KBM-7 (cell line): Measurements from ENCODE around the gene RBM4B.

Source experiments
- DNase-seq: peaks from one replicate; pipeline ENCODE4 v3.0.0-alpha.2; 2015
- in situ Hi-C: fragments of 300-500 bp; cut with MboI; formaldehyde crosslinking; loops from 2 replicates; pipeline ENCODE4 v1.14.3; 2020; ENCODE audit warnings: low sequenced_read_pairs, low pct_unique_long_range_greater_than_20kb, mixed read lengths

RBM4B gene

DNA sequence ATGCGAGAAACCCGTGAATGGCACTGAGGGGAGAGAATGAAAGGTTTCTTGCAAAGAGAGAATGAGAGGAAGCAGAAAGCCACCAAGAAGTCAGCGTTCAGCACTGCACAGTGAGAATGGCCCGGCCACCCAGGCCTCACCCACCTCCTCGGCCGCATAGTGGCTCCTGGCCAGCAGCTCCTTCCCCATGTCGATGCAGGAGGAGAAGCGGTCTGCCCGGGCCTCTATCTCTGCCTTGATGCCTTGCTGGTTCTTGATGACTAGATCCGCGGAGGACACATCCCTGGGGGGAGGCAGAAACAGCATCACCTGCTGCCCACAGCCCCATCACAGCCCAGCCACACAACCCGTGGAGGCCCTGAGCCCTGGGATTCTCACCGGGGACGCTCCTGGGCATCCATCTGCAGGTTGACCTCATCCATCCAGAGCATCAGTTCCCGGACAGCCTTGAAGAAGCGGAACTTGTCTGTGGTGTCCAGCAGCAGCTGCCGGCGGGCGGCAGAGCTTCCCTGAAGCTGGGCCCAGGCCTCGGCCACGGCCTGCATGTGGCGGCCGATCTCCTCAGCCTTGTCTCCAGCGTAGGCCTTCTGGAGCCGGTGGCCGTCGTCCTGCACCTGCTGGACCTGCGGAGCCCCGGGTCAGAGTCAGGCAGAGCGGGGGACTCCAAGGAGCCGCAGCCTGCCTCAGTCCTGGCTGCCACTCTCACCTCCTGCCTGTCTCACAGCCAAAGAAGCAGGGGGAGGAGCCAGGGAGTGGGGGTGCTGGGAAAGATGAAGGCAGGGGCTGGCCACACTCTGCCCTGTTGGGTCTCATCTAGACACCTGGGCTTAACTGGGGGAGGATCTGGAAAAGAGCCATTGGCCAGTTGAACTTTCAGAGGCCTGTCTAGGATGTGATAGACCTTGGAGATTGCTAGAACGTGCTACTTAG, 12.2 kb upstream of the RBM4B start:
- no peak for DNase-seq
- in situ Hi-C loops: loop anchor here (25.0 kb wide), 1 partner anchor 147 kb away; the partner anchor contains the start of gene RCE1

DNA sequence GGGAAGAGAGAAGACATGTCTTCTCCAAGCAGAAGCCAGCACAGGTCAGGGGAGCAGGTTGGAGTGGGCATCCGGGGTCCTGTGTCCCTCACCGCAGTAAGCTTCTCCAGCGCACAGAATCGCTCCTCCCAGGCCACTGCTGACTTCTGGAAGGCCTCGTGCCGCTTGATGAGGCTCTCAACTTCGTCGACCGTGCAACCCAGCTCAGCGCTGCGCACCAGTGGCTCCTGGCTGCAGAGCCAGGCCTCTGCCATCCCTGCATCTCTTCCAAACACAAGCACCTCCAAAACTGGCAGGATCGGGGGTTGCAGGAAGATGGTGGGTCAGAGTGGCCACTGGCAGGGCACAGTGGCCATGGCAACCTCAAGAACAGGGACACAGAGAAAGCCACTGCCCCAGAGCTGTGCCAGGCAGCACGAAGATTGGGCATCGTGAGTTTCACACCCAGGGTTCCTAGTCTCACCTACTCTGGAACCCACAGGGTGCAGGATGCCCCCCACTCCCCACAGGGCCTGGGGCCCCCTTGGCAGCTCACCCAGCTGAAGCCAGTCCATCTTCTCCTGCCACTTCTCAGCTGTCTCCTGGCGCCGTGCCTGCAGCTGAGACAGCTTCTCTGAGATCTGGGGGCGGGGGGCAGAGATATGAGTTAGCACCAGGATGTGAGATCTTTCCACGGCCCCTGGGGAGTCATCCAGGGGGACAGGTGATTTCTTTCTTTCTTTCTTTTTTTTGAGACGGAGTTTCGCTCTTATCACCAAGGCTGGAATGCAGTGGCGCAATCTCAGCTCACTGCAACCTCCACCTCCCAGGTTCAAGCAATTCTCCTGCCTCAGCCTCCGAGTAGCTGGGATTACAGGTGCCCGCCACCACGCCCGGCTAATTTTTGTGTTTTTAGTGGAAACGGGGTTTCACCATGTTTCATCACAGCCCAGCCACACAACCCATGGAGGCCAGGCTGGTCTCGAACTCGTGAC, 11.2 kb upstream of the RBM4B start:
- DNase-seq: no peak
- in situ Hi-C loops: loop anchor here (25.0 kb wide), 1 partner anchor 148 kb away; the partner anchor contains the start of gene RCE1

DNA sequence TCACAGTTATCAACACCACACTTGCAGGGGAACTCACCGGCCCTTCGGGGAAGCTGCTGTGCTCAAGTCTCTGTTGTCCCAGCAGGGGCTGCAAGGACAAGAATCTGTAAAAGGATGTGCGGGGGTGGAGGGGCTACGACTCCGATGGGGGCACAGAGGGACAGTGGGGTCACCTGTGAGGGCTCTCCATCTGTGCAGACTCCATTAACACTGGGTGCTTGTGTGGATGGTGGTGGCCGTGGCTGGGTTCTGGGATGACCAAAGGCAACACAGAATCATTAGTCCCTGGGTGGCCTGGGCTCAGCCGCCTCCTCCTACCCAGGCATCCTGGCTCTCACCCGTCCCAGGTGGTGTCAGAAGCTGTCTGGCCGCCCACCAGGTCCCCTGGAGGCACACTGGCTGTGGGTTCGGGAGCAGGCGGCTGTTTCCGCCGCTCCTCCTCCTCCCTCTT, 10.2 kb upstream of the RBM4B start:
- in situ Hi-C loops: loop anchor here (25.0 kb wide), 1 partner anchor 149 kb away; the partner anchor contains the start of gene RCE1

DNA sequence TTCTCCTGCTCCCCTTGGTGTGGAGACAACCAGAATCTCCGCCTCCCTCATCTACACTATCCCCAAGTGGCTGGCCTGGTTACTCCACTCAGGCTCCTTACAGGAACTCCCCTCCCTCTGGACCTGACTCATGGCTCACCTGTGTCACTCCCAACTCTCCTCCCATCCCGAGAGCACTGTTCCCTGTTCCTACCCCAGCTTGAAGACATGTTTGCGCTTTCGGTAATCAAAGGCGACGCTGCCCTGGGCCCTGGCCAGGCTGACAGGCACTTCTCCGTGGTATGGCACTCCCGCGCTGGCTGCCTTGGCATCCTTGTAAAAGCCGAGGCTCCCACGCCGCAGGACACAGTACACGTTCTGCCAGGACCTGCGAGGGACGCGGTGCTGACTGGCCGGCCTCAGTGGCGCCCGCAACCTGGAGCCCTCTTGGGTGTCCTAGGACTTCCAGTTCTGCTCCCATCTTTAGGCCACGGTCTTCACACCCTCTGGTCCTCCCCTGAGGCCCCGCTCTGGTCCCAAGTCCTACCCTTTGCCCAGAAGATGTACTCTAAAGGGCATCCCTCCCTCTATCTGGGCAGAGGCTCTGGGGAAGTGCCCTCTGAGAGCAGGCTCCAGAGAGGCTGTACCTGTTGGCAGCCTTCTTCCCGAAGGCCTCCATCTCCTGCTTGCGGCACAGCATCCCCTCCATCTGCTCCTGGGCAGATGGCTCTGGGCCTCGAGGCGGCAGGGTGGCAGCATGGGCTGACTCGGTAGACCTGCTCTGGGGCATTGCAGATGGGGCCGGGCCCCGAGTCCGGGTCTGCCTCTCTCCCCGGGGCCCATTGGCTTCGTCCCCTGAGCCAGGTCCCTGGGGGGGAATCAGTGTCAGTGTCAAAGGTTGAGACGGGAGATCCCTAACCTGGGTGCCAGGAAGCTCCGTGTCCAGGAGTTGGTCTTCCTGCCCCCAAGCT, 9.4 kb upstream of the RBM4B start:
- in situ Hi-C loops: loop anchor here (25.0 kb wide), 1 partner anchor 150 kb away; the partner anchor contains the start of gene RCE1
- DNase-seq: no peak

More for the DNA sequence above, 10.2 kb upstream of the RBM4B start:
- no peak for DNase-seq

DNA sequence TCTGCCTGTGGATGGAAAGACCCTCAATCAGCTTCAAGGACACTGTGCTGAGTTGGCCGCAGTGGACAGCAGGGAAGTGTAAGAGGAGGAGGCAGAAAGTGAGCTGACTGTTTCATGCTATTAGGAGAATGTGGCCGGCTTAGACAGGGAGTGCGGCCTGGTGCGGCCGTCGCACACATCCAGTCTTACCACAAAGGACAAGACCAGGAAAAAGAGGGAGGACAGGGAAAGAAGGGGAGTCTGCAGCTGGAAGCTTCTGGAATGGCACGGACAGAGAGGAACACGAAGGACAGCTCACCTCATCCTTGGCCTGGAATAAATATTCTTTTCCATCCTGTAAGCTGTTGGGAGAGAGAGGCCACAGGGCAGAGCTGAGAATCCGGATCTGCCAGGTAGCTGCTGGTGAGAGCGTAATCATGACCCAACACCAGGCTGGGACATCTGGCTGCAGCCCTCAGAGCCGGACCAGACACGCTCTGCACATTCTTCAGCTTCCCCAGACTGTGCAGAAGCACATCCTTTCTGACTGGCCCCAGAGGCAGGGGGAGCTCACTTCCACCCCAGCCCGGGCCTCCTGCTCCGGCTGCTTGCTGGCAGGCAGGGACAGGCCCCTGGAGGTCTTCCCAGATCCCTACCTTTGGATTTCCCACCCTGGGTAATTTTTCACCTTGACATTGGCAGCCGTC, 8.6 kb upstream of the RBM4B start:
- in situ Hi-C loops: loop anchor here (25.0 kb wide), 1 partner anchor 151 kb away; the partner anchor contains the start of gene RCE1
- no peak for DNase-seq

DNA sequence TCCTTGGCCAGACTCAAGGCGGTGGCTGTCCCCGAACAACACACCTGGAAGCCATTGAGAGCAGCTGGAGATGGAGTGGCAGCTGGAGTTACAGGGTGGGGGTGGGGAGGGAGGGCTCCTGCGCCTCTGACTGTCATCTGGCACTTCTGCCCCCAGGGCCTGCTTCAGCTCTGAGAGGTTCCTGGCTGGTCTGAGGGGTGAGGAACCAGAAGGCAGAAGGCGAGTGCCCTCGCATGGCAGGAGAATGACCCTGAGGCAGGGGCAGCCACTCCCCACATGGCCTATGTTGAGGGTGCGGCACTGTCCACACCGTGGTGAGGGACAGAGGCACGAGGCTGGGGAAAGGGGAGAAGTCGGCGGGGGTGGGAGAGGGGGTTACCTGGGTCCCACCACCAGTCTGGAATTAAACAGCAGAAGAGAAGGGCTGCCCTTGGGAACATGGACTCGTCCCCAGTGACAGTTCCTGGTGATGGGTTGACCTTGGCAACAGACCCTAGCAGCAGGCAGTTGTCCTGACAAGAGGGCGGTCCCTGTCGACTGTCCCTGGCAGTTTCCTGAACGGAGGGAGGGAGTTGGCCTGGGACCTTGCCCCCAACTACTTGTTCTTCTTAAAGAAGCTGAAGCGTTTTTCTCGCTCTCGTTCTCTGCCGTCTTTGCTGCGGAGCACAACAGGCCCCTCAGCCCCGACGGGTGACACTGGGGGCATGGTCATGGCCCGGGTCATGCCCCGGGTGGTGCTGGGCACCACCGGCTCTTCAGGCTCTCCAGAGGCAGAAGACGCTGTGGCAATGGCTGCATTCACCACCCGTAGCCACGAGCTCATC, 7.8 kb upstream of the RBM4B start:
- in situ Hi-C loops: loop anchor here (25.0 kb wide), 1 partner anchor 152 kb away; the partner anchor contains the start of gene RCE1
- DNase-seq: no peak

DNA sequence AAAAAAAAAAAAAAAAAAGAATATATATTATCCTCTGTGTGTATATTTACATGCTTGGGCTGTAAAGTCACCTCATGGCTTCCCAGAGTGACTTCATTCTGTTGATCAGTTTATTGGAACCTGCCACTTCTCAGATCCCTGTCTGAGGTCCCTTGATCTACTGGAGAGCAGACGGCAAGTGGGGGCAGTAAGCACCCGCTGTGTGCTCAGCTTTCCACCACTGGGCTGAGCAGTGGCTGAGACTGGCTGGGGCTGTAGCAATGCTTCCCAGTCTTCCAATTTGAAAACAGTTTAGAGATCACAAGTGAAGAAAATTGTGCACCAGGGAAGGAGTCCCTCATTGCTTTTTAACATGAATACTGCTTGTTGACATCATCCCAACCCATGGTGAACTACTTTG, 6.9 kb upstream of the RBM4B start:
- DNase-seq: no peak
- in situ Hi-C loops: loop anchor here (25.0 kb wide), 1 partner anchor 153 kb away; the partner anchor contains the start of gene RCE1

DNA sequence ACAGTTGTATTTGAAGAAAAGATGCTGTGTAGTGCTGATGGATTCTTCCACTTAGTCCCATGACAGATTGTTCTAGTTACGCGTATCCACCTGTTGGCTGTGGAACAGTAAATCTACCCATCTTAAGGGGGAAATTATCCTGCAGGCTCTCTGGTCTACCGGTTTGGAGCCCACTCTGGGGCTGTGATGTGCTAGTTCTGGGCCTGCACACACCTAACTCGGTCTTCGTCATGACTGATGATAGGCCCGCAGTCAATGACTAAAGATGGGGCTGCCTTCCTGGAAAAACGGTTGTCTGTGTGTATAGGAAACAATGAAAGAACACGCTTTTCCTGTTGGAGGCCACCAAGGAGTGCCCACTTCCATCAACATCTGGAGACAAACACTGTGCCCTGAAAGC, 6.2 kb upstream of the RBM4B start:
- no peak for DNase-seq
- in situ Hi-C loops: loop anchor here (25.0 kb wide), 1 partner anchor 153 kb away; the partner anchor contains the start of gene RCE1

DNA sequence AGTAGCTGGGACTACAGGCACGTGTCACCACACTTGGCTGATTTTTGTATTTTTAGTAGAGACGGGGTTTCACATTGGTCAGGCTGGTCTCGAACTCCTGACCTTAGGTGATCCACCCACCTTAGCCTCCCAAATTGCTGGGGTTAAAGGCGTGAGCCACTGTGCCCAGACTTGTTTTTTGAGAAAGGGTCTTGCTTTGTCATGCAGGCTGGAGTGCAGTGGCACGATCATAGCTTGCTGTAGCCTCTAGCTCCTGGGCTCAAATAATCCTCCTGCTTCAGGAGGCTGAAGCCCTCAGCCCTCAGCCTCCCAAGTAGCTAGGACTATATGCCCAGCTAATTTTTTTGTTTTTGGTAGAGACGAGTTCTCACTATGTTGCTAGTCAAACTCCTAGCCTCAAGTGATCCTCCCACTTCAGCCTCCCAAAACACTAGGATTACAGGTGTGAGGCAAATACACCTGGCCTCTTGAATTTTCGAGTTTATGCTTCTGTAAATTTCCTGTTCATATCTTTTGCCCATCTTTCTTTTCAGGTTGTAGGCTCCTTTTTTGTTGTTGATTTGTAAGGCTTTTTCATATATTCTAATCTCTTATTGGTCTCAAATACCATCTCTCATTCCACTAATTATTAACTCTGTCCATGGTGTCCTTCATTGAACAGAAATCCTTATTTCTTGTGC, 3.4 kb upstream of the RBM4B start:
- in situ Hi-C loops: loop anchor here (25.0 kb wide), 1 partner anchor 156 kb away; the partner anchor contains the start of gene RCE1
- no peak for DNase-seq

DNA sequence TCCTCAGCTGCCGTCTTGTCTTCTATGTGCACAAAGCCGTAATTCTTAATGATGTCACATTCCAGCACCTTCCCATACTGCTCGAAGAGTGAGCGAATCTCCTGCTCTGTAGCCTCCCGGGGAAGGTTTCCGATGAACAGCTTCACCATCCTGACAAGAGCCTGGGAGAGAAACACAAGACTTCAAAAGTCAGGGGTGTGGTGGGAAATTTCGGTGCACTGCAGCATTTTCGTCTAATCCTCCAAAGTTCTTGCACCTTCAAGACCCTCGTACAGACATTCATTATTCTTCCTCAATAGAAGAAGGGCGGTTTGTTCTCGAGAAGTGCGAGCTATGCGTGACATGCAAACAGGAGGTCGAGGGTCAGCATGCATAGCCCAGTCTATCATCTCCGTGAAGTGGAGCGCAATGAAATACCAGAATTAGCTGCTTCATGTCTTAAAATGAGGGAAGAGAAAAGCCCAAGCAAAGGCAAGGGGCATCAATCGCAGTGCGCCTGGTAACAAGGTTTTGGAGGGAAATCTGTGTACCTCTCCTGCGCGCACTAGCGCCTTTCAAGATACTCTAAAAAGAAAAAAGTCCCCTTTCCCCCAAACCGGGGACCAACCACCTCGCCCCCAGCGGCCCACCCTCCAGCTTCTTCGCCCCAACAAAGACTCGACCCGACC, 622 bp downstream of the RBM4B start:
- in situ Hi-C loops: loop anchor here (25.0 kb wide), 1 partner anchor 160 kb away; the partner anchor contains the start of gene RCE1
- no peak for DNase-seq

DNA sequence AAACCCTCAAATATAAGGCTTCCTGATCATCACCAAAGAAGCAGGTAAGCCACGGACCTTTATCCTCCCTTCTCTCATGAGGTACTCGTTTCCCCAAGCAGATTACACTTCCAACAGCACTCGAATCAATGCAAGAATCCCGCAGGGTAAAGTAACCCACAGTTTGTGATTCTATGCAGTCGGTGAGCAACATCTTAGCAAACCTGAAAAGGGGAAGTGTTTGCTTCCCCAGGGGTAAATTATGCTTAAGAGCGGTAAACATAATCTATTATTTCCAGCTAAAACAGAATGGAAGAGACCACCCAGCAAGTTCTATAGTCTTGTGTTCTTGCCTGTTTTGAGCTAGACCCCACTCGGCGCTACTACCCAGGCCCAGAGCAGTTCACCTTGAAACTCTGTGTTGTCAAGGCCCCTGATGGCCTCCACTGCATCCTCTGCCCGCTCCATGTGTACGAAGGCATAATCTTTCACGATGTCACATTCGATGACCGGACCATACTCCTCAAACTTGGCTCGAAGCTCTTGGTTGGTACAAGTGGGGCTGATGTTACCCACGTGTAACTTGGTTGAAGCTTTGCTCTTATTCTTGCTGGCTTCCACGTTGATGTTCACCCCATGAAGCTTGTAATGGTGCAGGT, 1.3 kb downstream of the RBM4B start:
- peak; percentile 43 for DNase-seq
- in situ Hi-C loops: loop anchor here (25.0 kb wide), 1 partner anchor 161 kb away; the partner anchor contains the start of gene RCE1

DNA sequence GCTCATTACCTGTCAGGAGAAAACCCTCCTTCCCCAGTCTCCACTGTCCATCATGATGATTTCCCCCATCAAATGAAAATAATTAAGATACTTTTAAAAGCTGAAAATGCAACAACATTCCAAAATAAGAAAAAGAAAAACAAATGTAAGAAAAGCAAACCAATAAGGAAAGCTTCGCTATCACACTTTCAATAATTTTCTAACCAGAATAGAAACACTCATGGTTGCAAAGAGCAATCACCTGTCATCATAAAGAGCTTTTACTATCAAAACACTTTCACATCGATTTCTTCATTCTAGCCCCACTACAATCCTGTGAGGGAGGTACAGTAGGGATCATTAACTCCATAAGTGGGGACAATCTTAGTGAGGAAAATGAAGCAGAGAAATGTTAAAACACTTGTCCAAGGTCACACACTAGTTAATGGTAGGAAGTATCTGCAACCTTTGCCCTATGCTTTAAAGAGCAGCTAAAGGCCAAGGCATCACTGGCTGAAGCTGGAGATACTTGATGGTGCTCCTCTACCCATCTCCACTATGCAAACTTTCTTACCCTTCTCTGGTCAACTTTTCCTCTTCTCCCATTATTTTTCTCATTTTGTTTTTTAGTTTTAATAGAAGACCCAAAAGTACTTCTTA, 2.6 kb downstream of the RBM4B start:
- no peak for DNase-seq

DNA sequence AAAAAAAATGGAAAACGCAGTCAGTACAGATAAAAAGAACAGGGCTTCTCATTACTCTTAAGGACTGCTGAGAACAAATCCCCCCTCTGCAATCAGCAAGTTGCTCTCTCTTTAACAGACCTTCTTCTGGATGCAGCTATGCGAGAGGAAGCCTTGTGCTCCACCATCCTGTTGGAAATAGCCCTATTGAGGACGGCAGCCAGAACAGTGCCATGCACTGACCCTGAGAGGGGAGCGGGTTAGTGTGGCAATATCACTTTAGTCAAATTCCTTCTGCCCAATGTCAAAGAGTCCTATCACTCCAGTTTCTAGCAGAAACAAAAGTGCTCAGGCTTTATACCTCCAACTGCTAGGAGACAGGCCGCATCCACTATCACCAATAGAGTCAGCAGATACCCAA, 6.9 kb downstream of the RBM4B start:
- no peak for DNase-seq
- in situ Hi-C loops: no loop called here

More for the DNA sequence above, 2.6 kb downstream of the RBM4B start:
- in situ Hi-C loops: loop anchor here (25.0 kb wide), 1 partner anchor 162 kb away; the partner anchor contains the start of gene RCE1

DNA sequence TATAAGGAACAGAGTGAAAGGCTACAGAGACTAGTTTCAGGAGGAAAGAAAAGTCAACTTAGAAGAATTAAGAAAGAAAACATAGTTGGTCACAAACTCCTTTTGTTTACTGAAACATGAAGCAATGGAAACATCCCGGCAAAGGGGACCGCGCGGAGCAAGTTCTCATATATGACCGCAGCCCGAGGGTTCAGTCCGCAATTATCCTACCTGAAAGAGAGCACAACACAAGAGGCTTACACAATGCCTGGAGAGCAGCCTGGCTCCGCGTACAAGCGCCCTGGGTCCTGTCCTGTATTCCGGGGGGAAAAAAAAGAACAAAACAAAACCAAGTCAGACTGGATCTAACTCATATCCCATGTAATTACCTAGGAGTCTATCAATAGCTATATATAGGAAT, 12.3 kb downstream of the RBM4B start:
- in situ Hi-C loops: no loop called here
- DNase-seq: no peak
